Activated T-cell treated with anti-CD3 and anti-CD28 coated beads for 48 hours (primary cell): ENCODE data around the gene RACGAP1.

Experiments used
- DNase-seq: peaks from one replicate; pipeline ENCODE4 v3.0.0-alpha.2; 2020; ENCODE audit warnings: low read depth

The RACGAP1 gene

DNA sequence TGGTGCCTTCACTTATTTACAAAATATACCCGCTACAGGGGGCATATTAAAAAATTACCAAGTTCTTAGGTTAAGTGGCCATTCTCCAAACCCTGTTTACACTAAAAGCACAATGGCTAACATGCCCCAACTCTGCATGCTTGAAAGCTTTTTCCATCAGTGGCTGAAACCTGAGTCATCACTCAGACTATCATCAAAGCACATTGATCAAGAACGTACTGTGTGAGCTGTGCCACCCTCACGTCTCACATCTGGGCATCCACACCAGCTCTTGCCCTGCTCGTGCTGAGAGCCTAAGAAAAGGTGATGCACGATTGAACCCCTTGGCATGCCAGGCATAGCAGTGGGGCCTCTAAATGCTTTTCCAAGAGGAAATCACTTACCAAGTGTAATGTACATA is 39.3 kb downstream of the RACGAP1 start:
- DNase-seq = peak; percentile 8

DNA sequence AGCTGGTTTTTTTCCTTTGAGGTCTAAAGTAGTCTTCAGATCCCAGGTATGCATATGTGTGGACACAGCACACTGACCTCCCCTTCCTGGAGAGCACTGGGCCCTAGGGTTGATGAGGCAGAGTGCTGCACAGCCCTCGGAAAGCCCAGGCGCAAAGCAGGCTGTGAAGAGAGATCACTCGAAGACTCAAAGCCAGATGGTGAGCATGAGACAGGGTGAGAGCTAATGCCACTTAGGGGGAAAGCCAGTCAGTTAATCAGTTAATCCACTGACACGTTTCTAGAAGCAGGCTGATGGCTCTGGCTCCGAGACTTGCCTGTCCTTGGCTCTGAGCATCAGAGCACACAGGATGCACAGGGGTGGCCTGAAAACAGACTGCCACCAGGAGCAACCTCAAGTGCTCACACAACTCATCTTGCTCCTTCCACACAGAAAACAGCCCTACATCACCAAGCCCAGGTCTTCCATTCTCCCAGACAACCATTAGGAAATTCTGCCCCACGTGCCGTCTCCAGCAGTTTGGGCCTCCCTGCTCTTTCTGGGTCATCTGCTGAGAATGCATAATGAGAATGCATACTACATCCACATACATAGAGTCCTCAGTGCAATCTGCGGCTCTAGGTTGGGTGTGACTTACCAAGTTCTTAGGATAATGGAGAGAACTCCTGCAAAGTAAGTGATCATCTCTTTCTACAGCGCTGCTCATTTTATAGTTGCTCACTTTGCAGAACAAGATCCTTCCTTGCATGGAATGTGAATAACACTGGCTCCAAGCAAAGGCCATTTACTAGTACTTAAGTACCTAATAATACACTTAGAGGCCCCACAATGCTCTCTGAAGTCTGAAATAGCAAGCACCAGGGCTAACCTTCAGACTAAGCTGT is 40.6 kb downstream of the RACGAP1 start:
- DNase-seq = no peak

DNA sequence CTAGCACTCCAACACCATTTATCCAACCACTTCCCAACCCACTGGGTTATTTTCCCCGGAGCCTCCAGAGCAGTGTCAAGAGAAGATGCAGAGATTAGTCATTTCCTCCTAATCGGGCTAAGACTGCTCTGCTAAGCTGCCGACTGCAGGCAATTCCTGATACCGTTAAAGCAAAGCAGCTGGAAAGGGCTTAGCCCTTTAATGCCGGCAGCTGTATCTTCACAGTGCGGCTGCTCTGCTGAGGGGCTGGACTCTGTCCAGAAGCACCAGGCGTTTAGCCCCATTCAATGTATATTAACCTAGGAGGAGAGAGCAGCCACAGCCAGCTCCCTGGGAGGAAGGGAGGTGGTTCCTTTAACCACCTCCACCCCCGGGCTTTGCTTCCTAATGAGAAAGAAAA is 41.4 kb downstream of the RACGAP1 start:
- no peak for DNase-seq

DNA sequence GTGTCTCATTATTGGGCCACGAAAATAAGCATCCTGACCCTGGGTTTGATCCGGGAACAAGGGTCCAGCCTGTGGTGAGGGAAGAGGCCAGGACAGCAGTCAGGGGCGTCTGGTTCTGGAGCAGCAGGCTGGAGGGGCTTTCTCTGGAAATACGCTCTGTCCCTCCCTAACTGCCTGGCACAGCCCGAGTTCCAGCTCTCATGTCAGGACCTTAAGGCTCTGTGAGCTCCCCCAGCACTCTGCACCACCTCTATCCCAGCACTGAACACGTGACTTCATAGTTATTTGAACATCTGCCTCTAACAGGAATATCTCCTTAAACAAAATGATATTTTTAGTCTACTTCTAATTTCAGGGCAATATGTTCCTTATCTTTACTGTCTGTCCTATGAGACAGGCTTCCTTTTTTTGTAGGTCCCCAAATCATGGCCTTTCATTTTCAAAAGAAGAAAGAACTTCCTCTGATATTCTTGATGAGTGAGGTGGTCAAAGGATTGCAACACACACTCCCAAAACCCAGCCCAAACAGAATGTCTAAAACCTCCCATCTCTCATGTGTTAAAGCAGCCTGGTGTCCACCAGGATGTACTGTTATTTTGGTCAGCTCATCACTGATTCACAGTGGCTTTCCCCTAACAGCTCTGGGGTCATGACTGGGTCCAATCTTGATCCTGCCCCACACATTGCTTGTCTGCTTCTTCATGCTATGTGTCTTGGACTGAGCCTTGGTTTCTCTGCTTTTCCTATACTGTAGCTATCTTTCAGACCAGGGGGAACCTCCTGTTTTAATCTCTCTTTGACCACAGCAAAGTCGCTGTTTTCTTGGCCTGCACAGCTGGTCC is 42.8 kb downstream of the RACGAP1 start:
- DNase-seq = no peak

DNA sequence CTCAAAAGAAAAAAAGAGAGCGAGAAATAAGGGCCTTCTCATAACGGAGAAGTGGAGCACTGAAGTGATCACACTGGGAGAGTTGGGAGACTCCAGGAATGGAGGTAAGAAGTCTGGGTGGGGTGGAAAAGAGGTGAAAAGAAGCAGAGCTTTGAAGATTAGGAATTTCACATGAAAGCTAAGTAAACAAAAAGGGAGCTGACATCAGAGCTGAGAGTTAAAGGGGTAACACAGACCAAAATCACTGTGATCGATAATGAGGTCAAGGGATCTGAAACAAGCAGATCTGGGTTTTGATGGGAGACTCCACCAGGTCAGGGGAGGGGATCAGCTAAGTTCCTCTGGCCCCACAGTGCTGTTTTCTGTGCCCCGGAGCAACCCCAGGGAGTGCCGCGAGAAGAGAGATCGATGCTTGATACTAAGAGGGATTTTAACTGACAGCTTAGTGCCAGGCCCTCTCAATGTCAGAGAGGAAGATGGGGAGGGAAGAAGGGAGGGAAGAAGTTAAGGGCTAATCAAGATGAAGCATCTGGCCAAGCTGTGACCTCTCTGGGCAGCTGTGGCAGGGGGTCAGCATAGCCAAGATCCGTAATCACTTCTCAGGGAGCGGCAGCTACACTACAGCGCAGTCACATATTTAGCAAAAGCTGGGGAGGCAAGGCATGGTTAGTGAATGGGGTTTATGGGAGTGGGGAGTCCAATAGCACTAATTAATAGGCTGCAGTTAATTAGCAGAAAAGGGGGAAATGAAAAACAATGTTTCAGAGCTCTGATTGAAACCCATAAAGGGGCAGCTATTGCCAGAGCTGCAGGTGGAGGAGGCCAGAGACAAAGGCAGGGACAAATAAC is 44.6 kb downstream of the RACGAP1 start:
- DNase-seq = no peak

DNA sequence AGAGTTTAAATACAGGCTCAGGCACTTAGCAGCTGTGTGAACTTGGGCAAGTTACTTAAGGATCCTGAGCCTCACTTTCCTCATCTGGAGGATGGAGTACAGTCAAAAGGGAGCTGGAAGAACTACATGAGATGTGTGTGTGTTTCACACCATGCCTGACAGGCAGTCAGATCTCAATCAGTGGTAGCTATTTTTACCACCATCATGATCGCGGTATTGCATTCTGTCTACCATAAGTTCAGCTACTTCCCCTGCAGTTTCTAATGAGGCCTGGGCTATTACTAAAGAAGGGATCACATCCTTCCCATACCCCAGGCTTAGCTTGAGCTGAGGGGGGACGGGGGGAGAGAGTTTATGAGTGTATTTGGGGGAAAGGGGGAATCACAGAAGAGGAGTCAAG is 45.5 kb downstream of the RACGAP1 start:
- no peak for DNase-seq

DNA sequence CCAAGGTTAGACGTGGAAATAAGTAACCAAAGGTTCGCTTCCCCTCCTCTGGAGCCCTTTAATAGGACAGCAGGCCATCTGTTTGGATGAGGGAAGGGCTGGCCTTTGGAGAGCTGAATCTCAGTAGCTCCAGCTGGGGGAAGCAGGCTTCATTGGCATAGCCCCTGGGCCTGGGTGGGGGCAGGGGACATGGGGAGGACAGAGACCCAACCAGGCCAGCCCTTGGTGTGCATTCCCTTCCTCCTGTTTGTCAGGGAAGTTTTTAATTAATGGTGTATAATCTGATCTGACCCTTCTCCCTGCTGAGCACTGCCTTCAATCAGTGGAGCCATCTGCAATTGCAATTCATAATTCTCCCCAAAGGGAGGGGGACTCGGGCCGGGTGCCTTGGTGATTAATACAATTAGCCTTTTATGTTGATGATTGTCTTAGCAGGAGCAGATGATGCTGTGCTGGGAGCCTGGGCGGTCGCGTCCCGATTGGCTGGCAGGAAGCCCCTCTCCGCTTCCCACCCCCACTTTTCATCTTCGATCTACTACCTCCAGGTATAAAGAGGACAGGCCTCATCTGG is 46.2 kb downstream of the RACGAP1 start:
- DNase-seq = no peak

DNA sequence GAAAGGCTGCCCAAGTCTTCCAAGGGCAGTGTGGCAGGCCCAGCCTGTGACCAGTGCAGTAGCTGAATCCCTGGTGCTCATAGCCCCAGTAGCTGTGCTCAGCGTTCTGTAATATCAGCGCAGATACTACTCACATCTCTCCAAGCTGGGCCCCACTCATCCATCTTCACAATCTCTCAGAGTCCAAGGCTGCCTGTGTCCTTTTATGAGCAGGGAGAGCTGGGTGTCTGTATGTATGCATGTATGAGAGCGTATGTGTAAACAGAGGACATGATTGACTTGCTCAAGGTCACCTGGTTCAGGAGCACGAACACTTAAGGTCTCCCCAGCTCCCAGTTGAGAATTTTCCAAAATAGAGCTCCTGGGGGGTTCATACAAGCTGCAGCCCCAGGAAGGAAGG is 47.2 kb downstream of the RACGAP1 start:
- no peak for DNase-seq

DNA sequence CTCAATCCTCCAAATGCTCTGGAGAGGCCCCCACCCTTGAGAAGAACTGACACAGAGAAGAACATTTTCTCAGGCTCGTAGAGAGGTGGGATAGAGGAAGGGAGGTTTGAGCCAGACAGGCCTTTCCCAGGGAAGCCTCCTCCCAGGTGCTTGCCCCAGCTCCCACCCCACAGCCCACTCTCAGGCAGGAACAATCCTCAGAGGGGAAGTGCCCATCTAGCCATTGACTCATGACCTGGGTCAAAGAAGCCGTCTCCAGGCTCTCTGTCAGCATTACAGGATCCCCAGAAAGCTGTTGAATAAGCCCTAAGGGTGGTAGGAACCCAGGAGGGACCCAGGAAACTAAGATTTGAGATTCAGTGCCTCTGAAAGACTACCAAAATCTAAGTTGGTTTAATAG is 48.7 kb downstream of the RACGAP1 start:
- DNase-seq = no peak

DNA sequence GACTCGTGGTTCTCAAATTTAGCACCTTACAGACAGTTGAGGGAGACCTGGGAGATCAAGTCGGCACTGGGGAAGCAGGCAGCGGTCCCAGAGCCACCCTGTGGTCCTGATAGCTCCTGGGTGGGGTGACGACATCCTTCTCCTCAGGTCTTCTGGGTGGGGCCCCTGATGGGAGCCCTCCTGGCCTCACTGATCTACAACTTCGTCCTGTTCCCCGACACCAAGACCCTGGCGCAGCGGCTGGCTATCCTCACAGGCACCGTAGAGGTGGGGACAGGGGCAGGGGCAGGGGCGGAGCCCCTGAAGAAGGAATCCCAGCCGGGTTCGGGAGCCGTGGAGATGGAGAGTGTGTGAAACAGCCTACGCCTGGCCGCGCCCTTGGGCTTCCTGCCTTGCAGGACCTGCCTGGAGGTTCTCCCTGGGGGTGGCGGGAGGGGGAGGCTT is 50.0 kb downstream of the RACGAP1 start:
- DNase-seq = no peak

DNA sequence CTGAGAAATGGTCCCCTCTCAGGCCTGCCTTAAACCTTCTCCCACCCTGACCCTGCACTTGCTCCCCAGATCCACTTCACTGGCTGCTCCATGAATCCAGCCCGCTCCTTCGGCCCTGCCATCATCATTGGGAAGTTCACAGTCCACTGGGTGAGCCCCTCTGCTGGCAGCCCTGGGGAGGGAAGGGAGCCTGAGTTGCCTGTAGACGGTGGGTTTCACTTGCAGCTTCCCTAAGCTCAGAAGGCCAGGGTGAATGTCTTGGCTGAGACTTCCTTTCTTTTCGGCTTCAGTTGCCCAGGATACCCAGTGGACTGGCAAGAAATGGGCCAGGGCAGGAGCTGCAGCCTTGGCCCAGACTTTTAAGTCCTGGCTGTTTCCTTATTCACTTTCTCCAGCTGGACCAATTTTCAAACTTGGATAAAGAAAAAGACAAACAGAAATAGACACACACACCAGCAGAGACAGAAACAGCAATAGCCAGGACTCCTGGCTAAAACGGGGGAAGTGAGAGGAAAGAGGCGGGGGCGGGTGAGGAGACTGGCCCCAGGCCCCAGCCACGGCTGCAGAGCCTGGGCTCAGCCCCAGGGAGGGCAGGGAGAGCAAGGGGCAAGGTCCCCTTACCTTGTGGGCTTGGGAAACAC is 50.5 kb downstream of the RACGAP1 start:
- no peak for DNase-seq

DNA sequence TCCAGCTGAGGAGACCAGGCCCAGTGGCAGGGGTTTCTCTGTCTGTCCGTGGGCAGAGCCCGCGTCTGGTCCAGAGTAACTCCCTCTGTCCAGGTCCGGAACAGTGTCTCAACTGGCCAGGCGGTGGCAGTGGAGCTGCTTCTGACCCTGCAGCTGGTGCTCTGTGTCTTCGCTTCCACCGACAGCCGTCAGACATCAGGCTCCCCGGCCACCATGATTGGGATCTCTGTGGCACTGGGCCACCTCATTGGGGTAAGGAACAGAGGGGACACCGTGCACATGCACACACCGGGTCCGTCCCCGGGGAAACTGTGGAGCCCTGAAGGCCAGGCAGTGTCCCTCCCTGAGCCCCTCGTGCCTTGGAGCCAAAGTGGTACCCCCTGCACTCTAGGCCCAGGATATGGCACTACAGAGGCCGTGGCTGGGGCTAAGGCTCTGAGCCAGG is 51.0 kb downstream of the RACGAP1 start:
- no peak for DNase-seq

DNA sequence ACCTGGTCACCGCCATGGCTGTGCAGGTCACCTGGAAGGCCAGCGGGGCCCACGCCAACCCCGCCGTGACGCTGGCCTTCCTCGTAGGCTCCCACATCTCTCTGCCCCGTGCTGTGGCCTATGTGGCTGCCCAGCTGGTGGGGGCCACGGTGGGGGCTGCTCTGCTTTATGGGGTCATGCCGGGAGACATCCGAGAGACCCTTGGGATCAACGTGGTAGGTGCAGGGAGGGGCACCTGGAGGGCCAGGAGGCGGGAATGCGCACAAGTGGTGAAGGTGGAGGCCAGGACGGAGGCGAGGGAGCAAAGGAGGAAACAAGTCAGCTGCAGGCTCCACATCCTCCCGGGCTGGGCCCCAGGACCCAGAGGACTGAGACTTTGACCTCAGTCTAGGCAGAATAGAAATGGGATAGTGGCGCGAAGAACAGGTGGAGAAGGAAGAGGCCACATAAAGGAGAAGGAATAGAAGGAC is 51.9 kb downstream of the RACGAP1 start:
- no peak for DNase-seq

DNA sequence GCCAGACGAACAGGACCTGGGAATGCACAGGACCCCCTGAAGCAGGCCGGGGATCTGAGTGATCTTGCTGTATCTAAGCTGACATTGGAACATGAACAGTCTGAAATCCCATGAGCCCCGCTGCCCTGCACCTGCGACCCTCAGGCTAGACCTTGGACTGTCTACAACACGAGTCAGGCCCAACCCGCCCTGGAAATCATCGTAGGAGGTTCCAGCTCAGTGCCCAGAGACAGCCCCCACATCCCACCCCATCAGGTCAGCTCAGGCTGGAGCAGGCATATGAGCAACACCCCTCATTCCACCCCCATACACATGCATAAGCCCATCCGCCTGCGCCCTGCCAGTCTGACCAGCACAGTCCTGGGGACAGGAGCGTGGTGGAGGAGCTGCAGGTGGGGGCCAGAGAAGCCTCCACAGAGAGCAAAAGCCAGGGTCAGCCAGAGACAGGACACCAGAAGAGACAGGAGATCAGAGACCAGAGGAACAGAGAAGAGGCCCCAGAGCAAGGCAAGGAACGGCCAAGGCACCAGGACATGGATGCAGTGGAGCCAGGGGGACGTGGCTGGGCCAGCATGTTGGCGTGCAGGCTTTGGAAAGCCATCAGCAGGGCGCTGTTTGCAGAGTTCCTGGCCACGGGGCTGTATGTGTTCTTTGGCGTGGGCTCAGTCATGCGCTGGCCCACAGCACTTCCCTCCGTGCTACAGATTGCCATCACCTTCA is 52.5 kb downstream of the RACGAP1 start, which contains the start of gene AQP6:
TSS of gene AQP6 (plus strand) at position 307 of the 720 bp plus-strand sequence. CDS start at position 534, 227 bp downstream.
- DNase-seq = no peak

DNA sequence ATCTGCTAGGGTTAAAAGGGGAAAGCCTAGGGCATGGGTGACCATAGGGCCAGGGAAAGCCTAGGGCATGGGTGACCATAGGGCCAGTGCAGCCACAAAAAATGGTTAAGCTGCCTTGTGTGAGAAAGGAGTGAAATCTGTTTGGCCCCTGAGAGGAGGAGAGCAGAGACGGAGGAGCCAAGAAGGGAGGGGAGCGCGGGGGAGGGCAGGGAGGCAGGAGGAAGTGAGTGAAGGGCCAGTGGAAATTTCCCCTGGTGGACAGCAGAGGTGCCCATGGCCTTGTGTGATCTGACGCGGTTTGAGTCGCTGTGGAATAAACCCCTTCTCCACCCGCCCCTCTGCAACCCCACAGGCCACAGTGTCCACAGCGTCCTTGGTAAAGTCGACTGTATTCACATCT is 53.2 kb downstream of the RACGAP1 start:
- DNase-seq = no peak

DNA sequence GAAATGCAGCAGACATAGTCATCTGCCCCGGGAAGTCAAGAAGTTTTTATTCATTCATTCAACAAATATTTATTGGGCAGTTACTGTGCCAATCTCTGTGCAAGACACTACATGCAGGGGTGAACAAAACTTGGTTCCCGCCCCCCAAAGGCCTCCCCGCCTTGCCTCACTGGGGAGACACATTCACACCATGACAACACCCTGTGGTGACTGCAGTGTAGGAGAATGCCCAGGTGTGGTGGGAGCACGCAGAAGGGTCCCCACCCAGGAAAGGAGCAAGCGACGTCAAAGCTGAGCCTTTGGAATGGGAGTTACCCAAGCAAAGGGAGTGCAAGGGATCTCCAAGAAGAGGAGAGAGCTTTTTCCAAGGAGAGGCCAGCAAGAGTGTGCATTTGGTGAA is 54.2 kb downstream of the RACGAP1 start:
- no peak for DNase-seq

DNA sequence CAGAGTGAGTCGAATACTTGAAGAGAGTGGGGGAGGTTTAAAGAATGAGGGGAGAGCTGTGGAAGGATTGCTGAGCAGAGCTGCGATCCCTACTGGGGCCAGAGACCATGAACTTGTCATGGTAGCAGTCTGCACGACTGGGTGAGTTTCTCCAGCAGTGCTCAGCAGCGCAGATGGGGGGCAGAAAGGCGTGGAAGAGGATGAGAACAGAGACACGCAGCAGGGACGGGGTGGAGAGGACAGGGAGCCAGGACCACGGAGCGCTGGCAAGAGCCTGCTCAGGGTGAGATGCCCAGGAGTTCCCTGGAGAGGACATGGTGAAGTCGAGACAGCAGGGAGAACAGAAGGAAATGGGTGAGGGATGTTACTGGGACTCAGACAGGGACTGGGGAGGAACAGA is 54.6 kb downstream of the RACGAP1 start:
- DNase-seq = no peak

DNA sequence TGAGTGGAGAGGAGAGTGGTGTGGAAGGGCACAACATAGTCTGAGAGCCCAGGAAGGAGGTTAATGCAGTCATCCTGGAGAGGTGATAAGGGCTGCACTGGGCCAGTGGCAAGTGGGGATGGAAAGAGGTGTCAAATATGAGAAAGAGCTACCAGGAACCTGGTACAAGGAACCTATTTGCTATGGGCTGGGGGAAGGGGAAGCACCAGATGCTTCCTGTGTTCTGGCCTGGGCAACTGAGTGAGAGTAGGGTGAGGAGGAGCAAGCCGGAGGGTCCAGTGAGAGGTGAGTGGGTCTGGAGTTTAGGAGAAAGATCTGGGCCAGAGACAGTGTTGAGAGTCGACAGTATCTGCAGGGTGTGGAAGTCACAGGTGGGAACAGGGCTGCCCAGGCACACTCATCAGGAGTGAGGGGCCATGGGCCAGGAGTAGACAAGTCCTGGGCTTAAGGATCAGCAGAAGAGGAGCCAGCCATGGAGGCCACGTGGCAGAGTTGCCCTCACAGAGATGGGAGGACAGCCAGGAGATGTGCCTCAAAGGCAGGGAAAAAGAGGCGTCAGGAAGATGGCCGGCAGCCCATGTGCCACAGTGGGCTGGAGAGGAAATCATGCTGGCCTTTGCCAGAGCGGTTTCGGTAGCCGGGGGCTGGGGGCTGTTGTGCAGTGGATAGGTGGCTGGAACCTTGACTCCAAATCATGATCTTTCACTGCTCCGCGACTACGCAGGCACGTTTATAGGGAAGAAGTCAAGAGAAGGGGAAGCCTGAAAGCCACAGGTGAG is 55.5 kb downstream of the RACGAP1 start:
- DNase-seq = no peak

DNA sequence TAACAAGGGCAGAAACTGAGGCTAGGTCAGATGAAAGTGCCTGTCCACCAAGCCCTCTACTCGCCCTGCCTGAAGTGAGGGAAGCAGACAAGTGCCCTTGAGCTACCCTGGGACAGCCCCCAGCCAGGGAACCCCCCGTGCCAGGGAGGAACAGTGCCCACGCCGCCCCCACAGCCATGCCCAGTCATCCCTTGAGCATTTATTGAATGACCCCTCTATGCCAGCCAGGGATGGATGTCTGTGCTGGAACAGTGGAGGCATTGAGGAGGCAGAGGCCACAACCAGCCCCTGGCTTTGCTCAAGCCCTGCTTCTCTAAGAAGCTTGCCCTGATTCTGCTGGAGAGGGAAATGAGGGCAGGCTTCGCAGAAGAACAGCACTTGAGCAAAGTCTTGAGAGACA is 56.3 kb downstream of the RACGAP1 start:
- DNase-seq = no peak

DNA sequence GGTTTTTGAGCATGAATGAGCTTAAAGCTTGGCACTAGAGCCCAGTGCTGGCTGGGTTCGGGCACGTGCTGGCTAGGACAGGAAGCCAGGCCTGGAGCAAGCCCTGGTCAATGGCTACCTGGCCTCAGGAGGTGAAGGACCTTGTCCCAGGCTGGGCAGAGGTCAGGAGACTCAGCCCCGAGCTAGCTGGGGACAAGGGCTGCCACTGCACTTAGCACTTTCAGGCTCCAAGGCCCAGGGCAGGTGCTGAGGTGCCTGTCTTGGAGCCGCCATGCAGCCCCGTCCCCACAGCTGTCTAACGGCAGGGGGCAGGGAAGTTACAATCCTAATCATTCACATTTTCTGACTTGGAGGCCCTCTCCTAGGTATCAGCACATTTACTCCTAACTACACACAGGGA is 56.8 kb downstream of the RACGAP1 start:
- DNase-seq = no peak
